HepG2 (cell line): ENCODE measurements around the gene CCDC191. TPM values are rescaled to one million over a fixed set of nuclear protein-coding genes. Genes with fewer than 3 reads are reported as not detected.

Experiments used
- CAMTA2 ChIP-seq: sonication (generic); formaldehyde crosslinking; IDR thresholded peaks from 2 replicates; pipeline ENCODE4 v1.4.0; 2020; ENCODE audit warnings: mild to moderate bottlenecking, missing genetic modification reagents, borderline replicate concordance
- CREM ChIP-seq, 2 experiments: sonication (generic) in 1 of 2; formaldehyde crosslinking in 1 of 2; IDR thresholded peaks; 2 replicates each; pipeline versions ENCODE4 v1.4.0 to v1.6.1; 2016 to 2020; ENCODE audit warnings: antibody characterized with exemption in 1 of 2, mild to moderate bottlenecking in 1 of 2, missing genetic modification reagents in 1 of 2
- DZIP1 ChIP-seq: sonication (generic); formaldehyde crosslinking; IDR thresholded peaks from 2 replicates; pipeline ENCODE4 v1.5.0; 2020; ENCODE audit warnings: mild to moderate bottlenecking, missing genetic modification reagents
- GATAD1 ChIP-seq: IDR thresholded peaks from 2 replicates; pipeline ENCODE4 v1.6.1; 2016; ENCODE audit warnings: missing genetic modification reagents, missing compliant biosample characterization
- HNRNPLL ChIP-seq: fragments of 200-400 bp; formaldehyde crosslinking; IDR thresholded peaks from 2 replicates; pipeline ENCODE4 v1.6.1; 2017; ENCODE audit warnings: mild to moderate bottlenecking, low read depth, low read length; ENCODE audit not compliant: poor library complexity, severe bottlenecking
- JUN ChIP-seq: sonication (generic); formaldehyde crosslinking; IDR thresholded peaks from 2 replicates; pipeline ENCODE4 v1.4.0; 2020; ENCODE audit warnings: mild to moderate bottlenecking, missing genetic modification reagents
- KDM5A ChIP-seq: fragments of 200-600 bp; sonication (generic); IDR thresholded peaks from 2 replicates; pipeline ENCODE4 v1.7.0; 2018; ENCODE audit warnings: antibody characterized with exemption, mild to moderate bottlenecking, low read length, borderline replicate concordance
- NBN ChIP-seq: fragments of 450-650 bp; conservative IDR thresholded peaks from 2 replicates; pipeline ENCODE4 v1.6.1; 2017
- NKX3-1 ChIP-seq: sonication (generic); formaldehyde crosslinking; IDR thresholded peaks from 2 replicates; pipeline ENCODE4 v1.5.0; 2020; ENCODE audit warnings: missing genetic modification reagents
- NR2F2 ChIP-seq: IDR thresholded peaks from 2 replicates; pipeline ENCODE4 v1.6.1; 2012; ENCODE audit warnings: low read depth, inconsistent platforms, borderline replicate concordance
- ONECUT2 ChIP-seq: sonication (generic); formaldehyde crosslinking; IDR thresholded peaks from 2 replicates; pipeline ENCODE4 v1.4.0; 2020; ENCODE audit warnings: missing genetic modification reagents
- RFX5 ChIP-seq: IDR thresholded peaks from 2 replicates; pipeline ENCODE4 v1.6.1; 2011; ENCODE audit warnings: low read depth, low read length, improper control_type of control experiment
- TIGD3 ChIP-seq: sonication (generic); formaldehyde crosslinking; IDR thresholded peaks from 2 replicates; pipeline ENCODE4 v1.5.1; 2020; ENCODE audit warnings: mild to moderate bottlenecking, missing genetic modification reagents, borderline replicate concordance
- ZBTB37 ChIP-seq: sonication (generic); formaldehyde crosslinking; IDR thresholded peaks from 2 replicates; pipeline ENCODE4 v1.4.0; 2020; ENCODE audit warnings: mild to moderate bottlenecking, missing genetic modification reagents
- ZBTB7A ChIP-seq: sonication (generic); formaldehyde crosslinking; IDR thresholded peaks from 2 replicates; pipeline ENCODE4 v1.8.0; 2022; ENCODE audit warnings: mild to moderate bottlenecking, missing genetic modification reagents
- ZFP37 ChIP-seq: sonication (generic); formaldehyde crosslinking; IDR thresholded peaks from 2 replicates; pipeline ENCODE4 v1.4.0; 2020; ENCODE audit warnings: missing genetic modification reagents, borderline replicate concordance
- ZNF296 ChIP-seq: sonication (generic); formaldehyde crosslinking; conservative IDR thresholded peaks from 2 replicates; pipeline ENCODE4 v1.5.0; 2020; ENCODE audit warnings: mild to moderate bottlenecking, missing genetic modification reagents
- ZNF331 ChIP-seq: sonication (generic); formaldehyde crosslinking; IDR thresholded peaks from 2 replicates; pipeline ENCODE4 v1.4.0; 2020; ENCODE audit warnings: missing genetic modification reagents
- ZNF451 ChIP-seq: sonication (generic); formaldehyde crosslinking; IDR thresholded peaks from 2 replicates; pipeline ENCODE4 v1.5.0; 2020; ENCODE audit warnings: mild to moderate bottlenecking, missing genetic modification reagents
- ZNF616 ChIP-seq: sonication (generic); formaldehyde crosslinking; IDR thresholded peaks from 2 replicates; pipeline ENCODE4 v1.5.0; 2020; ENCODE audit warnings: low read depth, mild to moderate bottlenecking, missing genetic modification reagents
- polyA plus RNA-seq, 8 experiments: library from polyadenylated mRNA; depleted of rRNA in 3 of 8; stranded (reverse) in 7 of 8; unstranded in 1 of 8; fragments of >200 nt; fragmentation: Illumina TruSeq in 4 of 8; extraction: Trizol in 4 of 8; gene quantifications; 2 replicates each; pipeline versions ENCODE4 v1.2.1 to v1.2.3, GENCODE V29; 2011 to 2016; ENCODE audit warnings: low read depth in 4 of 8, missing spikeins in 1 of 8, mixed read lengths in 1 of 8; ENCODE audit not compliant: insufficient read depth in 1 of 8
- total RNA-seq, 5 experiments: library from RNA; depleted of rRNA; stranded (reverse); fragments of >200 nt; fragmentation: Illumina TruSeq; extraction: Trizol; gene quantifications; 2 replicates each; pipeline ENCODE4 v1.2.3, GENCODE V29; 2016; ENCODE audit warnings: low read depth in 1 of 5
- TF ChIP-seq, protein P1 (sequence below): sonication (generic); formaldehyde crosslinking; IDR thresholded peaks from 2 replicates; pipeline ENCODE4 v1.4.0; 2020; ENCODE audit warnings: mild to moderate bottlenecking, low read depth, missing genetic modification reagents
- TF ChIP-seq, protein P2 (sequence below): sonication (generic); formaldehyde crosslinking; IDR thresholded peaks from 2 replicates; pipeline ENCODE4 v1.8.1; 2022; ENCODE audit warnings: mild to moderate bottlenecking, missing genetic modification reagents

Gene CCDC191
- total and polyA plus RNA-seq, 2 of the 13 experiments (the other 11 are each of a cell fraction or from before 2014, with no cell fraction given): 0.91 to 1.4 TPM

GRCh38 chr3:114056130-114057010 lies at the start of gene CCDC191, which contains the start of gene QTRT2 (continued):
- TF ChIP-seq ZNF331 (peak; percentile 40; the same call in 1 of the 2 replicates), GATAD1 (CRISPR knock-in tag) (peak; percentile 97), CREM (IDR thresholded peaks at IDR 0.05) (peak; percentile 100), CREM (CRISPR knock-in tag; IDR thresholded peaks at IDR 0.05) (peak; percentile 93), DZIP1 (CRISPR knock-in tag) (no peak), ONECUT2 (CRISPR knock-in tag) (no peak), ZNF616 (no peak), HNRNPLL (peak; percentile 74), ZNF451 (no peak), NKX3-1 (CRISPR knock-in tag) (0 out of 2 replicates have a peak, but pooled peaks have one; percentile 63), ZNF296 (CRISPR knock-in tag) (no peak), NR2F2 (no peak), ZFP37 (CRISPR knock-in tag) (peak; percentile 52; the same call in 1 of the 2 replicates), ZBTB7A (CRISPR knock-in tag) (no peak), ZBTB37 (CRISPR knock-in tag) (no peak), KDM5A (peak; percentile 96), TIGD3 (CRISPR knock-in tag) (no peak), CAMTA2 (0 out of 2 replicates have a peak, but pooled peaks have one; percentile 21), RFX5 (peak; percentile 92), JUN (CRISPR knock-in tag) (no peak), NBN (no peak)
- TF ChIP-seq, protein P1, sequence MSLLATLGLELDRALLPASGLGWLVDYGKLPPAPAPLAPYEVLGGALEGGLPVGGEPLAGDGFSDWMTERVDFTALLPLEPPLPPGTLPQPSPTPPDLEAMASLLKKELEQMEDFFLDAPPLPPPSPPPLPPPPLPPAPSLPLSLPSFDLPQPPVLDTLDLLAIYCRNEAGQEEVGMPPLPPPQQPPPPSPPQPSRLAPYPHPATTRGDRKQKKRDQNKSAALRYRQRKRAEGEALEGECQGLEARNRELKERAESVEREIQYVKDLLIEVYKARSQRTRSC (CRISPR knock-in tag): no peak
- TF ChIP-seq, protein P2, sequence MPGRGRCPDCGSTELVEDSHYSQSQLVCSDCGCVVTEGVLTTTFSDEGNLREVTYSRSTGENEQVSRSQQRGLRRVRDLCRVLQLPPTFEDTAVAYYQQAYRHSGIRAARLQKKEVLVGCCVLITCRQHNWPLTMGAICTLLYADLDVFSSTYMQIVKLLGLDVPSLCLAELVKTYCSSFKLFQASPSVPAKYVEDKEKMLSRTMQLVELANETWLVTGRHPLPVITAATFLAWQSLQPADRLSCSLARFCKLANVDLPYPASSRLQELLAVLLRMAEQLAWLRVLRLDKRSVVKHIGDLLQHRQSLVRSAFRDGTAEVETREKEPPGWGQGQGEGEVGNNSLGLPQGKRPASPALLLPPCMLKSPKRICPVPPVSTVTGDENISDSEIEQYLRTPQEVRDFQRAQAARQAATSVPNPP: no peak
